ENCODE measurements around the gene SUDS3. TPM values are rescaled to one million over a fixed set of nuclear protein-coding genes. Genes with fewer than 3 reads are reported as not detected.

Gene SUDS3
- total RNA-seq, 1 donor from 2014 or later = 44.8 TPM

DNA sequence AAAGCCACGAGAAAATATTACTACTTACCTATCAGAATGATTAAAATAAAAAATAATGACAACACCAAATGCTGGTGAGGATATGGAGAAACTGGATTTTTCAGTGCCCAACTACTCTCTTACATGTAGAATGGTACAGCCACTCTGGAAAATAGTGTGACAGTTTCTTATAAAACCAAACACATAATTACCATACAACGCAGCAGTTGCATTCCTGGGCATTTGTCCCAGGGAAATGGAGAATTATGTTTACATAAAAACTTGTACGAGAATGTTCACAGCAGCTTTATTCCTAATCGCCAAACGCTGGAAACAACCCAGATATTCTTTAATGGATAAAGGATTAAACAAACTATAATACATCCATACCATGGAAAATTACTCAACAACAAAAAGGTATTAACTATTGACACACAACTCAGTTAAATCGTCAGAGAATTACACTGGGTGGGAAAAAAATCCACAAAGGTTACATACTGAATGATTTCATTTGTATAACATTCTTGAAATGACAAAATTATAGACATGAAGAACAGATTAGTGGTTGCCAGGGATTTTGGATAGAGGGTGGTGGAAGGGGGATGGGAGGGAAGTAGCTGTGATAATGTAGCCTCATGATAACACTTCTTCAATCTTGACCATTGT lies 39.0 kb upstream of the SUDS3 start:
- no peaks in the 10 kb centered on the region for H3K9me3 Mint-ChIP-seq

DNA sequence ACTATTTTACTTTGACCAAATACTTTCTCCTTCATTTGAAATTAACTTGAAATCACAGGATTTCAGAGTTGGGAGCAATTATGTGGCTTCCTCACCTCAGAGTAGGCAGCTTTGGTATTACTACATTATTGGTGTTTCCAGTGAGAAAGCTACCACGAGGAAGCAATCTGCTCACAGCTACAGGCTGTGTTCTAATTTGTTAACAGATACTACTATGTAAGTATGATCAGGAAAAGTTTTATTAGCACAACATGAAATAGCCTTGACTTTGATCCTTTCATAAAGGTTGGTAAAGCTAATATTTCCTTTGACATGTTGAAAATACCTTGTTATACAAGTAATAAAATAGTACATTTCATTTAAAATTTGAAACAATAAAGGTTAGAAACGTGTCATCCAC lies 34.3 kb upstream of the SUDS3 start:
- Mint-ChIP-seq H3K27me3 (ENCODE audit: low read depth) (no peaks in the 10 kb centered on the region), H3K4me3 (no peak overlapping the region), H3K9me3 (no peaks in the 10 kb centered on the region), H3K4me1 (peaks cover 4% of the 10 kb centered on the region), H3K27ac (ENCODE audit: unreplicated experiment) (no peak overlapping the region), H3K36me3 (ENCODE audit: low read depth) (no peaks in the 10 kb centered on the region)
- no peak for DNase-seq (ENCODE audit: low read depth, low spot score)
- no peak for TF ChIP-seq CTCF (conservative IDR thresholded peaks at IDR 0.05)

More for the DNA sequence above, 39.0 kb upstream of the SUDS3 start:
- no peak for DNase-seq (ENCODE audit: low read depth, low spot score)
- no peaks in the 10 kb centered on the region for H3K27me3 Mint-ChIP-seq (ENCODE audit: low read depth)
- H3K4me3 Mint-ChIP-seq = no peak overlapping the region
- H3K27ac Mint-ChIP-seq (ENCODE audit: unreplicated experiment) = no peak overlapping the region
- H3K36me3 Mint-ChIP-seq (ENCODE audit: low read depth) = no peaks in the 10 kb centered on the region
- no peak for TF ChIP-seq CTCF (conservative IDR thresholded peaks at IDR 0.05)
- H3K4me1 Mint-ChIP-seq = no peaks in the 10 kb centered on the region

GRCh38 chr12:118344829-118345228 lies 31.5 kb upstream of the SUDS3 start:
- no peak for TF ChIP-seq CTCF (conservative IDR thresholded peaks at IDR 0.05)
- Mint-ChIP-seq H3K36me3 (ENCODE audit: low read depth) (no peaks in the 10 kb centered on the region), H3K4me1 (peaks cover 4% of the 10 kb centered on the region), H3K27me3 (ENCODE audit: low read depth) (no peaks in the 10 kb centered on the region), H3K9me3 (no peaks in the 10 kb centered on the region), H3K4me3 (no peak overlapping the region), H3K27ac (ENCODE audit: unreplicated experiment) (no peak overlapping the region)
- DNase-seq (ENCODE audit: low read depth, low spot score) = no peak

- DNase-seq (ENCODE audit: low read depth, low spot score) = no peak
Observed at GRCh38 chr12:118345355-118345754, 31.0 kb upstream of the SUDS3 start.

GRCh38 chr12:118346895-118347294 lies 29.5 kb upstream of the SUDS3 start:
- Mint-ChIP-seq H3K36me3 (ENCODE audit: low read depth) (no peaks in the 10 kb centered on the region), H3K9me3 (no peaks in the 10 kb centered on the region), H3K27ac (ENCODE audit: unreplicated experiment) (no peak overlapping the region), H3K27me3 (ENCODE audit: low read depth) (no peaks in the 10 kb centered on the region), H3K4me3 (no peak overlapping the region), H3K4me1 (peaks cover 4% of the 10 kb centered on the region)
- no peak for TF ChIP-seq CTCF (conservative IDR thresholded peaks at IDR 0.05)
- DNase-seq (ENCODE audit: low read depth, low spot score) = no peak

More at GRCh38 chr12:118345355-118345754, 31.0 kb upstream of the SUDS3 start:
- Mint-ChIP-seq H3K36me3 (ENCODE audit: low read depth) (no peaks in the 10 kb centered on the region), H3K4me3 (no peak overlapping the region), H3K27ac (ENCODE audit: unreplicated experiment) (no peak overlapping the region), H3K9me3 (no peaks in the 10 kb centered on the region), H3K27me3 (ENCODE audit: low read depth) (no peaks in the 10 kb centered on the region), H3K4me1 (peaks cover 4% of the 10 kb centered on the region)
- no peak for TF ChIP-seq CTCF (conservative IDR thresholded peaks at IDR 0.05)
